LoVo (cell line): ENCODE results near the gene PIK3R3.

ENCODE experiments used
- DNase-seq: peaks from one replicate; pipeline ENCODE4 v3.0.0-alpha.2; 2016; ENCODE audit warnings: low spot score

PIK3R3 gene

GRCh38 chr1:46026531-46026930 is 105.9 kb downstream of the PIK3R3 start:
- DNase-seq, result no peak

GRCh38 chr1:46021046-46021996 is 111.1 kb downstream of the PIK3R3 start:
- DNase-seq, result no peak

GRCh38 chr1:46020010-46020409 is 112.4 kb downstream of the PIK3R3 start:
- no peak for DNase-seq

GRCh38 chr1:46019348-46019747 is 113.1 kb downstream of the PIK3R3 start:
- DNase-seq, result no peak

GRCh38 chr1:46017876-46018503 is 114.4 kb downstream of the PIK3R3 start:
- no peak for DNase-seq

- DNase-seq, result no peak
Measured at GRCh38 chr1:46013581-46013980, 118.8 kb downstream of the PIK3R3 start.

- no peak for DNase-seq
Measured at GRCh38 chr1:46012236-46012635, 120.2 kb downstream of the PIK3R3 start.

GRCh38 chr1:46011121-46011695 is 121.2 kb downstream of the PIK3R3 start:
- no peak for DNase-seq

GRCh38 chr1:46010611-46011010 is 121.8 kb downstream of the PIK3R3 start:
- no peak for DNase-seq

GRCh38 chr1:46008585-46008984 is 123.8 kb downstream of the PIK3R3 start:
- no peak for DNase-seq

- DNase-seq, result no peak
Measured at GRCh38 chr1:46005594-46005993, 126.8 kb downstream of the PIK3R3 start.

GRCh38 chr1:46004492-46004891 is 127.9 kb downstream of the PIK3R3 start:
- no peak for DNase-seq

- DNase-seq, result no peak
Measured at GRCh38 chr1:46003315-46003714, 129.1 kb downstream of the PIK3R3 start.

GRCh38 chr1:46002551-46003150 is 129.8 kb downstream of the PIK3R3 start:
- no peak for DNase-seq

GRCh38 chr1:46001081-46001785 is 131.2 kb downstream of the PIK3R3 start:
- no peak for DNase-seq

GRCh38 chr1:45999507-45999906 is 132.9 kb downstream of the PIK3R3 start:
- DNase-seq, result no peak

GRCh38 chr1:45998020-45998617 is 134.3 kb downstream of the PIK3R3 start:
- DNase-seq, result no peak

- no peak for DNase-seq
Measured at GRCh38 chr1:45995298-45995697, 137.1 kb downstream of the PIK3R3 start.

- no peak for DNase-seq
Measured at GRCh38 chr1:45994423-45994822, 138.0 kb downstream of the PIK3R3 start.
